Dedifferentiated amniotic fluid mesenchymal stem cell (primary cell): ENCODE measurements around the gene FNIP1.
"Not testable (repeated sequence)": the region's sequence is repeated elsewhere in the genome, so short reads cannot be mapped to it uniquely, and the experiment has no call there.

Source experiments
- DNase-seq: peaks from one replicate; pipeline ENCODE4 v3.0.0-alpha.2; 2016; ENCODE audit errors: extremely low spot score

Gene FNIP1

GRCh38 chr5:131684595-131684994 lies 112.2 kb downstream of the FNIP1 start:
- no peak for DNase-seq

GRCh38 chr5:131684051-131684450 lies 112.8 kb downstream of the FNIP1 start:
- no peak for DNase-seq

- DNase-seq = no peak
These were observed 114.0 kb downstream of the FNIP1 start for GRCh38 chr5:131682826-131683225.

- DNase-seq = no peak
These were observed 114.6 kb downstream of the FNIP1 start for GRCh38 chr5:131682175-131682574.

GRCh38 chr5:131679911-131680310 lies 116.9 kb downstream of the FNIP1 start:
- peak; percentile 52 for DNase-seq

- DNase-seq = not testable (repeated sequence)
These were observed 118.5 kb downstream of the FNIP1 start for GRCh38 chr5:131678273-131678672.

GRCh38 chr5:131677115-131677514 lies 119.7 kb downstream of the FNIP1 start:
- no peak for DNase-seq

GRCh38 chr5:131672776-131673175 lies 124.0 kb downstream of the FNIP1 start:
- no peak for DNase-seq

GRCh38 chr5:131671994-131672655 lies 124.7 kb downstream of the FNIP1 start:
- DNase-seq = peak; percentile 61

- DNase-seq = no peak
These were observed 125.4 kb downstream of the FNIP1 start for GRCh38 chr5:131671409-131671808.

- no peak for DNase-seq
These were observed 131.9 kb downstream of the FNIP1 start for GRCh38 chr5:131664929-131665328.

GRCh38 chr5:131661933-131662332 lies 134.9 kb downstream of the FNIP1 start:
- no peak for DNase-seq

- no peak for DNase-seq
These were observed 137.0 kb downstream of the FNIP1 start for GRCh38 chr5:131659841-131660240.

- no peak for DNase-seq
These were observed 137.5 kb downstream of the FNIP1 start for GRCh38 chr5:131659290-131659689.

- no peak for DNase-seq
These were observed 142.0 kb downstream of the FNIP1 start for GRCh38 chr5:131654776-131655175.

- DNase-seq = no peak
These were observed 142.5 kb downstream of the FNIP1 start for GRCh38 chr5:131654309-131654708.

- DNase-seq = no peak
These were observed 147.7 kb downstream of the FNIP1 start for GRCh38 chr5:131649161-131649560.

- no peak for DNase-seq
These were observed 149.6 kb downstream of the FNIP1 start for GRCh38 chr5:131647048-131647769.

- no peak for DNase-seq
These were observed 152.0 kb downstream of the FNIP1 start for GRCh38 chr5:131644822-131645221.

- DNase-seq = no peak
These were observed 152.4 kb downstream of the FNIP1 start for GRCh38 chr5:131644370-131644769.

GRCh38 chr5:131641494-131641893 lies 155.3 kb downstream of the FNIP1 start:
- no peak for DNase-seq

GRCh38 chr5:131640043-131640856 lies 156.6 kb downstream of the FNIP1 start:
- no peak for DNase-seq

GRCh38 chr5:131639148-131639547 lies 157.7 kb downstream of the FNIP1 start:
- DNase-seq = no peak
